DND-41 (cell line): Measurements from ENCODE around the gene SELENOS.

Experiments
- ATAC-seq: fragments of 200-7000 bp; cut with Tn5 transposase; 3 replicates; pipeline ENCODE4 v1.9.1; 2021; ENCODE audit warnings: low read depth; ENCODE audit not compliant: insufficient read depth
- DNase-seq: peaks from one replicate; pipeline ENCODE4 v3.0.0-alpha.2; 2020
- H2AFZ ChIP-seq: 2 replicates; pipeline ENCODE4 v1.6.0; 2012; ENCODE audit warnings: low read depth, low read length
- H3K27ac ChIP-seq: 2 replicates; pipeline ENCODE4 v1.5.1; 2012; ENCODE audit warnings: low read length, inconsistent platforms
- H3K27me3 ChIP-seq: fragments of 200-600 bp; sonication (generic); 2 replicates; pipeline ENCODE4 v1.6.0; 2012; ENCODE audit warnings: low read length, mild to moderate bottlenecking, inconsistent platforms; ENCODE audit not compliant: insufficient read depth, poor library complexity
- H3K36me3 ChIP-seq: 2 replicates; pipeline ENCODE4 v1.5.1; 2012; ENCODE audit warnings: low read length, inconsistent platforms; ENCODE audit not compliant: insufficient read depth
- H3K4me1 ChIP-seq: 2 replicates; pipeline ENCODE4 v1.5.1; 2012; ENCODE audit warnings: mild to moderate bottlenecking, low read length; ENCODE audit not compliant: insufficient read depth
- H3K4me2 ChIP-seq: 2 replicates; pipeline ENCODE4 v1.6.0; 2012; ENCODE audit warnings: mild to moderate bottlenecking, moderate library complexity, low read length, inconsistent platforms; ENCODE audit not compliant: insufficient read depth
- H3K4me3 ChIP-seq, 2 experiments: fragments of 200-600 bp in 1 of 2; shearing (Covaris generic) in 1 of 2; 2 replicates each; pipeline ENCODE4 v1.5.1; 2012 to 2016; ENCODE audit warnings: inconsistent platforms in 2 of 2, low read length in 2 of 2, mild to moderate bottlenecking in 2 of 2, low read depth in 1 of 2, moderate library complexity in 1 of 2
- H3K79me2 ChIP-seq: 2 replicates; pipeline ENCODE4 v1.6.0; 2012; ENCODE audit warnings: low read length, inconsistent platforms; ENCODE audit not compliant: insufficient read depth
- H3K9ac ChIP-seq: 2 replicates; pipeline ENCODE4 v1.6.0; 2012; ENCODE audit warnings: low read depth, mild to moderate bottlenecking, inconsistent platforms, low read length, moderate library complexity
- H3K9me3 ChIP-seq: 2 replicates; pipeline ENCODE4 v1.5.1; 2012; ENCODE audit warnings: low read length, moderate library complexity, mild to moderate bottlenecking, inconsistent platforms; ENCODE audit not compliant: insufficient read depth, severe bottlenecking
- H4K20me1 ChIP-seq: 2 replicates; pipeline ENCODE4 v1.6.0; 2012; ENCODE audit warnings: low read length; ENCODE audit not compliant: insufficient read depth
- EZH2 ChIP-seq: IDR thresholded peaks from 3 replicates; pipeline ENCODE4 v1.6.1; 2012; ENCODE audit warnings: borderline replicate concordance, low read depth, mild to moderate bottlenecking, moderate library complexity, low read length, inconsistent platforms; ENCODE audit not compliant: severe bottlenecking
- TF ChIP-seq, protein P1 (sequence below): IDR thresholded peaks from 2 replicates; pipeline ENCODE4 v1.5.1; 2012; ENCODE audit warnings: borderline replicate concordance, low read length, moderate library complexity, mild to moderate bottlenecking; ENCODE audit not compliant: poor library complexity, severe bottlenecking; ENCODE audit errors: extremely low read depth

Gene SELENOS

DNA sequence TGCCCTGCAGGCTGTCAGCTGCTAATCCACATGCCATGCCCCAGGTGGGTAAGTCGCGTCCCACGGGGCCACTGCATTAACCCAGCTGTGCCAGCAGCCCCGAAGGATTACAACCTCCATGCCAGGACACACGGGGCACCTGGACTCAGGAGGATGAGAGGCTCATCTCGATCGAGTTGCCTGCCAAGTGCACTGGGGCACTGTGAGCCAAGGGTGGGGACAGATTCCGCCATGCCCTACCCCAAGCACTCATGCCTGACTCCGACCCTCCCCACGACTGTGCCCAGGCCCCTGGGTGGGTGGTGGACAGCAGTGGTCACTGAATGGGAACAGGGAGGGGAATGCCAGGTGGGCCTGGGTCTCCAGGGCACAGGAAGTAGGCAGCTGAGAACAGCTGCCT, 38.5 kb upstream of the SELENOS start:
- TF ChIP-seq EZH2: no peak
- TF ChIP-seq, protein P1, sequence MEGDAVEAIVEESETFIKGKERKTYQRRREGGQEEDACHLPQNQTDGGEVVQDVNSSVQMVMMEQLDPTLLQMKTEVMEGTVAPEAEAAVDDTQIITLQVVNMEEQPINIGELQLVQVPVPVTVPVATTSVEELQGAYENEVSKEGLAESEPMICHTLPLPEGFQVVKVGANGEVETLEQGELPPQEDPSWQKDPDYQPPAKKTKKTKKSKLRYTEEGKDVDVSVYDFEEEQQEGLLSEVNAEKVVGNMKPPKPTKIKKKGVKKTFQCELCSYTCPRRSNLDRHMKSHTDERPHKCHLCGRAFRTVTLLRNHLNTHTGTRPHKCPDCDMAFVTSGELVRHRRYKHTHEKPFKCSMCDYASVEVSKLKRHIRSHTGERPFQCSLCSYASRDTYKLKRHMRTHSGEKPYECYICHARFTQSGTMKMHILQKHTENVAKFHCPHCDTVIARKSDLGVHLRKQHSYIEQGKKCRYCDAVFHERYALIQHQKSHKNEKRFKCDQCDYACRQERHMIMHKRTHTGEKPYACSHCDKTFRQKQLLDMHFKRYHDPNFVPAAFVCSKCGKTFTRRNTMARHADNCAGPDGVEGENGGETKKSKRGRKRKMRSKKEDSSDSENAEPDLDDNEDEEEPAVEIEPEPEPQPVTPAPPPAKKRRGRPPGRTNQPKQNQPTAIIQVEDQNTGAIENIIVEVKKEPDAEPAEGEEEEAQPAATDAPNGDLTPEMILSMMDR: no peak
- Histone ChIP-seq H2AFZ (no peak overlapping the region), H3K36me3 (no peaks in the 10 kb centered on the region), H4K20me1 (no peaks in the 10 kb centered on the region), H3K4me1 (peaks cover 10% of the 10 kb centered on the region), H3K79me2 (no peaks in the 10 kb centered on the region), H3K9me3 (no peaks in the 10 kb centered on the region), H3K4me2 (no peak overlapping the region), H3K4me3 (no peak overlapping the region), H3K9ac (no peak overlapping the region), H3K27ac (peak overlapping the region; percentile 1; the same call in 1 of the 2 replicates), H3K27me3 (no peaks in the 10 kb centered on the region)
- DNase-seq (no peak), ATAC-seq (no peak)

DNA sequence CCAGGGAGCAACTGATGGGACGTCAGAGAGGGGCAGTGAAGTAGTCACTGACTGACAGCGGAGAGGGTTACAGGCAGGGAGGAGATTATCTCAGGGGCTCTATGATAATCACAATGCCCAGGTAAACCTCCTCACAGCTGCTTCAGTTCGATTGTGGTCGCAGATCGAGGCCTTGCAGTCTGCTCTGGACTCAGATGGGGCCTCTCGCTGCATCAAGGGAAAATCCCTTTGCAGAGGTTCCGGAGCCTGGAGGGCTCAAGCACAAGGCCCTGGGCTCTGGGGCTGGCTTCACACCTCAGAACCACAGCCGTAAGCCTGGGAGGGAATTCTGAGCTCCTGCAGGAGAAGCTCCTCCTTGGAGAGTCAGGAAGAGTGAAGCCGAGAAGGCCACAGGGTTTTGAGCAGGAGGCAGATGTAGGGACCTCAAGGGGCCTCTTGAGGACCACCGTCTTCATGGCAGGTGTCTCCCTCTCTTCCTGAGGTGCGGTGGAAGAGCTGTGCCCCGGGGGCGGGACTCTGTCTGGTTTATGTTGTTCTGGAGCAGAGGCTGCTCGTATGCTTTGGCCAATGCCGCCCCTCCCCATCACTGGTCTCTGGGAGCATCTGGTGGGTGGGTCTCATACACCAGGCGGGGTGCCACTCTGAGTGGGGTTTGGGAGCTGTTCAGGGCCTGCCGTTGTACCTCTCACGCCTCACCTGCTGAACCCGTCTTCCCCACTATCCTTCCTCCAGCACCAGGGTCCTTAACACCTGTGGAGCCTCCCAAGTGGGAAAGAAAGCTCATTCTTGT, 37.2 kb upstream of the SELENOS start:
- Histone ChIP-seq H3K27me3 (no peaks in the 10 kb centered on the region), H3K36me3 (no peaks in the 10 kb centered on the region), H3K4me2 (no peak overlapping the region), H3K9me3 (no peaks in the 10 kb centered on the region), H3K27ac (no peak overlapping the region), H3K4me3 (no peak overlapping the region), H3K9ac (no peak overlapping the region), H4K20me1 (no peaks in the 10 kb centered on the region), H3K79me2 (no peaks in the 10 kb centered on the region), H2AFZ (no peak overlapping the region), H3K4me1 (peaks cover 9% of the 10 kb centered on the region)
- ATAC-seq: no peak
- no peak for TF ChIP-seq EZH2
- TF ChIP-seq, protein P1: no peak
- no peak for DNase-seq

GRCh38 chr15:101313041-101313761, 35.9 kb upstream of the SELENOS start:
- Histone ChIP-seq H3K27ac (no peak overlapping the region), H3K27me3 (no peaks in the 10 kb centered on the region), H3K9me3 (no peaks in the 10 kb centered on the region), H3K9ac (no peak overlapping the region), H3K36me3 (no peaks in the 10 kb centered on the region), H2AFZ (no peak overlapping the region), H3K4me3 (no peak overlapping the region), H3K79me2 (no peaks in the 10 kb centered on the region), H4K20me1 (no peaks in the 10 kb centered on the region), H3K4me2 (no peak overlapping the region), H3K4me1 (peaks cover 23% of the 10 kb centered on the region)
- no peak for ATAC-seq
- DNase-seq: no peak
- TF ChIP-seq, protein P1: no peak
- TF ChIP-seq EZH2: no peak
